T-helper 1 cell (primary cell): ENCODE results near the gene PROS1.
"Not testable (repeated sequence)": the region's sequence is repeated elsewhere in the genome, so short reads cannot be mapped to it uniquely, and the experiment has no call there.

ENCODE experiments used
- DNase-seq, 5 donors: peaks; one replicate each; pipeline ENCODE4 v3.0.0-alpha.2; 2012 to 2020

Gene PROS1

GRCh38 chr3:93969443-93969842 is 4.3 kb downstream of the PROS1 start:
- no peak for DNase-seq

GRCh38 chr3:93965106-93965505 is 8.6 kb downstream of the PROS1 start:
- DNase-seq: not testable (repeated sequence)

- DNase-seq: no peak
Measured at GRCh38 chr3:93962798-93963197, 10.9 kb downstream of the PROS1 start.

GRCh38 chr3:93961489-93961888 is 12.2 kb downstream of the PROS1 start:
- DNase-seq: no peak

- no peak for DNase-seq
Measured at GRCh38 chr3:93961026-93961425, 12.7 kb downstream of the PROS1 start.

- DNase-seq: not testable (repeated sequence)
Measured at GRCh38 chr3:93949958-93950357, 23.7 kb downstream of the PROS1 start.

- not testable (repeated sequence) for DNase-seq
Measured at GRCh38 chr3:93937485-93937884, 36.2 kb downstream of the PROS1 start.

- DNase-seq: no peak
Measured at GRCh38 chr3:93936549-93936948, 37.1 kb downstream of the PROS1 start.

- no peak for DNase-seq
Measured at GRCh38 chr3:93934366-93935046, 39.2 kb downstream of the PROS1 start.

GRCh38 chr3:93931597-93932229 is 42.0 kb downstream of the PROS1 start:
- DNase-seq: no peak

GRCh38 chr3:93930041-93930440 is 43.7 kb downstream of the PROS1 start:
- no peak for DNase-seq

GRCh38 chr3:93926789-93927188 is 46.9 kb downstream of the PROS1 start:
- DNase-seq: no peak

- no peak for DNase-seq
Measured at GRCh38 chr3:93924491-93924890, 49.2 kb downstream of the PROS1 start.

- no peak for DNase-seq
Measured at GRCh38 chr3:93923006-93923405, 50.7 kb downstream of the PROS1 start.

GRCh38 chr3:93917546-93918029 is 56.1 kb downstream of the PROS1 start:
- DNase-seq: not testable (repeated sequence)

GRCh38 chr3:93913623-93914022 is 60.1 kb downstream of the PROS1 start:
- not testable (repeated sequence) for DNase-seq

GRCh38 chr3:93911206-93911605 is 62.5 kb downstream of the PROS1 start:
- DNase-seq: no peak

GRCh38 chr3:93910097-93910496 is 63.6 kb downstream of the PROS1 start:
- DNase-seq: no peak

- no peak for DNase-seq
Measured at GRCh38 chr3:93907132-93907531, 66.6 kb downstream of the PROS1 start.

- DNase-seq: no peak
Measured at GRCh38 chr3:93906245-93906644, 67.5 kb downstream of the PROS1 start.

- DNase-seq: no peak
Measured at GRCh38 chr3:93904568-93904967, 69.1 kb downstream of the PROS1 start.

GRCh38 chr3:93878250-93879017 is 95.3 kb downstream of the PROS1 start:
- DNase-seq: not testable (repeated sequence)

GRCh38 chr3:93877427-93877826 is 96.3 kb downstream of the PROS1 start:
- not testable (repeated sequence) for DNase-seq

- not testable (repeated sequence) for DNase-seq
Measured at GRCh38 chr3:93873412-93873811, 100.3 kb downstream of the PROS1 start.
